CD14-positive monocyte (primary cell): ENCODE data around the gene FAM221B. TPM values are rescaled to one million over a fixed set of nuclear protein-coding genes. Genes with fewer than 3 reads are reported as not detected.

Experiments used
- DNase-seq, 3 donors: peaks; one replicate each; pipeline ENCODE4 v3.0.0-alpha.2; 2011 to 2022
- H2AFZ ChIP-seq: 2 replicates; pipeline ENCODE4 v1.6.0; 2012; ENCODE audit warnings: mild to moderate bottlenecking, low read depth, low read length, inconsistent platforms; ENCODE audit not compliant: insufficient read depth, poor library complexity, severe bottlenecking
- H3K27ac ChIP-seq, 2 donors: 1 replicate in 1 of 2; 2 replicates in 1 of 2; pipeline ENCODE4 v1.5.1; 2012 to 2013; ENCODE audit warnings: low read length in 2 of 2, control low read depth in 1 of 2, inconsistent platforms in 1 of 2, low read depth in 1 of 2, mild to moderate bottlenecking in 1 of 2
- H3K27me3 ChIP-seq, 2 donors: one replicate each; pipeline versions ENCODE4 v1.6.0 to v1.6.1; 2011 to 2013; ENCODE audit warnings: low read length in 2 of 2; ENCODE audit not compliant: control insufficient read depth in 2 of 2, insufficient read depth in 2 of 2
- H3K36me3 ChIP-seq, 2 donors: replicated peaks in 1 of 2; 1 replicate in 1 of 2; 2 replicates in 1 of 2; pipeline versions ENCODE4 v1.5.1 to v1.6.1; 2012 to 2013; ENCODE audit warnings: low read length in 2 of 2, control low read depth in 1 of 2, inconsistent platforms in 1 of 2, mild to moderate bottlenecking in 1 of 2; ENCODE audit not compliant: insufficient read depth in 2 of 2, control insufficient read depth in 1 of 2
- H3K4me1 ChIP-seq, 2 donors: 1 replicate in 1 of 2; 2 replicates in 1 of 2; pipeline versions ENCODE4 v1.5.1 to v1.6.1; 2012 to 2013; ENCODE audit warnings: low read length in 2 of 2, control low read depth in 1 of 2, inconsistent platforms in 1 of 2, mild to moderate bottlenecking in 1 of 2, moderate library complexity in 1 of 2; ENCODE audit not compliant: insufficient read depth in 2 of 2, control insufficient read depth in 1 of 2
- H3K4me2 ChIP-seq: replicated peaks from 2 replicates; pipeline ENCODE3; 2012; ENCODE audit warnings: low read length, moderate library complexity, mild to moderate bottlenecking; ENCODE audit not compliant: poor library complexity, severe bottlenecking; ENCODE audit errors: extremely low read depth
- H3K4me3 ChIP-seq, 3 experiments: fragments of 200-600 bp in 1 of 3; sonication (generic) in 1 of 3; replicated peaks in 1 of 3; 1 replicate in 2 of 3; 2 replicates in 1 of 3; pipeline ENCODE4 v1.5.1; 2011 to 2013; ENCODE audit warnings: low read length in 3 of 3, mild to moderate bottlenecking in 3 of 3, control low read depth in 2 of 3, low read depth in 2 of 3, inconsistent platforms in 1 of 3, moderate library complexity in 1 of 3
- H3K79me2 ChIP-seq: 2 replicates; pipeline ENCODE4 v1.6.0; 2012; ENCODE audit warnings: mild to moderate bottlenecking, control low read depth, inconsistent platforms, low read length, moderate library complexity; ENCODE audit not compliant: insufficient read depth
- H3K9ac ChIP-seq: 2 replicates; pipeline ENCODE4 v1.6.0; 2017; ENCODE audit warnings: low read length, mild to moderate bottlenecking; ENCODE audit not compliant: insufficient read depth, poor library complexity, severe bottlenecking
- H3K9me3 ChIP-seq, 2 donors: replicated peaks in 1 of 2; 1 replicate in 1 of 2; 2 replicates in 1 of 2; pipeline versions ENCODE4 v1.5.1 to v1.6.1; 2012 to 2013; ENCODE audit warnings: low read length in 2 of 2, control low read depth in 1 of 2; ENCODE audit not compliant: control insufficient read depth in 1 of 2, insufficient read depth in 1 of 2
- H4K20me1 ChIP-seq: 2 replicates; pipeline ENCODE4 v1.6.0; 2012; ENCODE audit warnings: mild to moderate bottlenecking, low read length, control low read depth, moderate library complexity; ENCODE audit not compliant: insufficient read depth
- H3K27ac Mint-ChIP-seq, 7 donors: one replicate each; pipeline ENCODE4 v1.8.0; 2020; ENCODE audit warnings: mild to moderate bottlenecking in 7 of 7, mixed read lengths in 7 of 7, moderate library complexity in 6 of 7, inconsistent platforms in 2 of 7
- H3K27me3 Mint-ChIP-seq, 3 donors: one replicate each; pipeline ENCODE4 v1.8.0; 2021 to 2022; ENCODE audit warnings: low read depth in 3 of 3, mild to moderate bottlenecking in 3 of 3, mixed read lengths in 3 of 3, moderate library complexity in 3 of 3, inconsistent platforms in 1 of 3
- H3K36me3 Mint-ChIP-seq, 2 donors: one replicate each; pipeline ENCODE4 v1.8.0; 2020; ENCODE audit warnings: mixed read lengths in 2 of 2, inconsistent platforms in 1 of 2, mild to moderate bottlenecking in 1 of 2
- H3K4me1 Mint-ChIP-seq: one replicate; pipeline ENCODE4 v1.8.0; 2020; ENCODE audit warnings: mild to moderate bottlenecking, mixed read lengths
- H3K4me3 Mint-ChIP-seq, 2 donors: one replicate each; pipeline ENCODE4 v1.8.0; 2020; ENCODE audit warnings: mild to moderate bottlenecking in 2 of 2, mixed read lengths in 2 of 2, moderate library complexity in 1 of 2
- H3K9me3 Mint-ChIP-seq, 7 donors: one replicate each; pipeline ENCODE4 v1.8.0; 2020 to 2022; ENCODE audit warnings: mixed read lengths in 7 of 7, mild to moderate bottlenecking in 6 of 7, moderate library complexity in 6 of 7, inconsistent platforms in 2 of 7
- CTCF ChIP-seq: fragments of 200-600 bp; IDR thresholded peaks from one replicate; pipeline ENCODE4 v1.8.0; 2022; ENCODE audit warnings: antibody characterized with exemption, mild to moderate bottlenecking
- WGBS: methylation state at CpG from one replicate; pipeline ENCODE4 v1.1.5; 2013; ENCODE audit warnings: missing lambda C conversion rate; ENCODE audit not compliant: insufficient coverage; 5-methylcytosine and 5-hydroxymethylcytosine counted together
- intact Hi-C, 2 donors: fragments of 100-400 bp; cut with micrococcal nuclease; formaldehyde crosslinking; loops; one replicate each; pipeline versions ENCODE4 v1.15.0 to v1.15.1; 2023
- polyA plus RNA-seq, 3 donors: library from polyadenylated mRNA; depleted of rRNA in 1 of 3; unstranded in 2 of 3; stranded (reverse) in 1 of 3; fragments of 300-500 nt in 2 of 3; fragments of >200 nt in 1 of 3; fragmentation: Illumina TruSeq in 2 of 3; gene quantifications; 1 replicate in 2 of 3; 2 replicates in 1 of 3; pipeline ENCODE4 v1.2.3, GENCODE V29; 2012 to 2021

Gene FAM221B
- polyA plus RNA-seq, 3 donors, result 0.05 to 0.63 TPM; not detected in 1

- intact Hi-C loops, result loop anchor here in 1 of 2 donors (10.0 kb wide), 1 partner anchor 62 kb away; no protein-coding TSS in a partner anchor
- H3K4me2 ChIP-seq, result no peak overlapping the region
- no peak for TF ChIP-seq CTCF
- peaks cover 0 to 1% of the 10 kb centered on the region in 2 donors for H3K36me3 ChIP-seq
- no peak for DNase-seq
- Mint-ChIP-seq H3K36me3 (peaks cover 19 to 25% of the 10 kb centered on the region in 2 donors), H3K9me3 (peaks cover 0 to 4% (median 0%) of the 10 kb centered on the region in 7 donors), H3K4me3 (peak overlapping the region; percentile 27 to 32), H3K4me1 (peaks cover 11% of the 10 kb centered on the region), H3K27me3 (peaks cover 43 to 79% (median 73%) of the 10 kb centered on the region in 3 donors), H3K27ac (no peak overlapping the region)
- H4K20me1 ChIP-seq, result no peaks in the 10 kb centered on the region
- no peak overlapping the region for H3K4me3 ChIP-seq
- peaks cover 0 to 1% of the 10 kb centered on the region in 2 donors for H3K4me1 ChIP-seq
- no peaks in the 10 kb centered on the region for H3K79me2 ChIP-seq
- H3K9me3 ChIP-seq, result no peaks in the 10 kb centered on the region
- H3K27me3 ChIP-seq, result peaks cover 18 to 76% of the 10 kb centered on the region in 2 donors
- WGBS, result 100% methylated on average over 1 of the region's 2 CpGs
- H2AFZ ChIP-seq, result no peak overlapping the region
- H3K9ac ChIP-seq, result no peak overlapping the region
- H3K27ac ChIP-seq, result no peak overlapping the region
These were observed 23.8 kb upstream of the FAM221B start for GRCh38 chr9:35852267-35852815.

- Histone ChIP-seq H2AFZ (no peak overlapping the region), H3K4me3 (no peak overlapping the region), H3K9me3 (no peaks in the 10 kb centered on the region), H3K27ac (no peak overlapping the region), H3K4me1 (peaks cover 42 to 45% of the 10 kb centered on the region in 2 donors), H3K27me3 (peaks cover 12 to 46% of the 10 kb centered on the region in 2 donors), H4K20me1 (no peaks in the 10 kb centered on the region), H3K4me2 (no peak overlapping the region), H3K79me2 (no peaks in the 10 kb centered on the region), H3K9ac (no peak overlapping the region), H3K36me3 (peaks cover 0 to 2% of the 10 kb centered on the region in 2 donors)
- intact Hi-C loops, result no loop called here
- no peak for DNase-seq
- Mint-ChIP-seq H3K36me3 (peaks cover 29 to 32% of the 10 kb centered on the region in 2 donors), H3K9me3 (no peaks in the 10 kb centered on the region), H3K27ac (no peak overlapping the region), H3K27me3 (peaks cover 28 to 50% (median 49%) of the 10 kb centered on the region in 3 donors), H3K4me3 (peak overlapping the region in 1 of 2 donors; percentile 78), H3K4me1 (peaks cover 49% of the 10 kb centered on the region)
- no CpG with 5 or more reads among the region's 4 CpGs for WGBS
- TF ChIP-seq CTCF, result no peak
These were observed 19.4 kb upstream of the FAM221B start for GRCh38 chr9:35847792-35848572.
